Measurements from ENCODE around the gene POP7.

POP7 gene

DNA sequence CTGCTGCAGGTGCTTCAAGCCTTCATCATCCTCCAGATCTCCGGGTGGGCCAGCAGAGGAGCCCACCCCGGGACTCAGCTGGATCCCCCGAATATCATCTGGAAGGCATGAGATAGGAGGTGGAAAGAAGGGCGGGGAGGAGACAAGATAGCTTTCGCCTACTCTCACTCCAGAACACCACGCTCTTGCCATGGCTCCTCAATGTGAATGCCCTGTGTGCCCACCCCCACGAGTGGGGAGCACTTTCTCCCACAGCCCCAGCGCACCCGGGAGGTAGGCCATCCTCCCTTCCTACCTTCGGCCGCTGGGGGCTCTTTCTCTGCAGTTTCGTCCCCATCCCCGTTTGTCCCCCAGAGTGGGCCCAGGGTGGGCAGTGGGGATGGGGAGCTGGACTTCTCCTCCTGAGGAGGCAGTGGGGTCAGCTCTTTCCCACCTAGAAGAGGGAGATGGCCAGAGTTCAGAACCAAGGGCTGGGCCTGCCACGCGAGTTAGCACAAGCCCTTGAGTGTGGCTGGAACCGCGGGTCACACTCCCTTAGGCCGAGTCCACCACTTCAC, 20.8 kb upstream of the POP7 start:
- no peak for DNase-seq (ENCODE audit: low spot score)
- Histone ChIP-seq H3K27ac (no peak overlapping the region), H3K4me3 (no peak overlapping the region)
- TF ChIP-seq, protein P1, sequence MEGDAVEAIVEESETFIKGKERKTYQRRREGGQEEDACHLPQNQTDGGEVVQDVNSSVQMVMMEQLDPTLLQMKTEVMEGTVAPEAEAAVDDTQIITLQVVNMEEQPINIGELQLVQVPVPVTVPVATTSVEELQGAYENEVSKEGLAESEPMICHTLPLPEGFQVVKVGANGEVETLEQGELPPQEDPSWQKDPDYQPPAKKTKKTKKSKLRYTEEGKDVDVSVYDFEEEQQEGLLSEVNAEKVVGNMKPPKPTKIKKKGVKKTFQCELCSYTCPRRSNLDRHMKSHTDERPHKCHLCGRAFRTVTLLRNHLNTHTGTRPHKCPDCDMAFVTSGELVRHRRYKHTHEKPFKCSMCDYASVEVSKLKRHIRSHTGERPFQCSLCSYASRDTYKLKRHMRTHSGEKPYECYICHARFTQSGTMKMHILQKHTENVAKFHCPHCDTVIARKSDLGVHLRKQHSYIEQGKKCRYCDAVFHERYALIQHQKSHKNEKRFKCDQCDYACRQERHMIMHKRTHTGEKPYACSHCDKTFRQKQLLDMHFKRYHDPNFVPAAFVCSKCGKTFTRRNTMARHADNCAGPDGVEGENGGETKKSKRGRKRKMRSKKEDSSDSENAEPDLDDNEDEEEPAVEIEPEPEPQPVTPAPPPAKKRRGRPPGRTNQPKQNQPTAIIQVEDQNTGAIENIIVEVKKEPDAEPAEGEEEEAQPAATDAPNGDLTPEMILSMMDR (IDR thresholded peaks at IDR 0.05): no peak

DNA sequence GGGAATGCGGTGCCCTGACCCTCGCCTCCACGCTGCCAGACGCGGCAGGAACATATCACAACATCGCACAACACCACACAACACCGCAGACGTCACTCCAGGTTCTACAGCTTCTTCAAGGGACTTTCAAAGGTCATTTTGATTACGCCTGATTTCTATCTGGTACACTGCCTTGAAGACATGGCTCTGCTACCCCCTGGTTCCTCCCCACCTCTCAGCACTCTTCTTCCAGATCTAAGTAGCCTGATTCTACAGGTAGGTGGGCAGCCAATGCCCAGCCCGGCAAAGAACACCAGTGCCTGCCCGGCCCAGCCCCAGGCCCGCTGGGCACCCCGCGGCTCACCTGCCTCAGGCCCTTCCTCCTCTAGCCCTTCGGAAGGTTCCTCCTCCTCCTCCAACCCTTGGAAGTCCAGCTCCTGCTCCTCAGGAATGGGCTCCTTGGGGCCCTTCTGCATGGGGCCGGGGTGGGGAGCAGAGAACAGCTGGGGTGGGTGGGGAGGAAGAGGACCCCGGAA, 20.2 kb upstream of the POP7 start:
- H3K4me3 ChIP-seq: no peak overlapping the region
- DNase-seq (ENCODE audit: low spot score): no peak
- TF ChIP-seq, protein P1 (IDR thresholded peaks at IDR 0.05): no peak
- H3K27ac ChIP-seq: no peak overlapping the region

DNA sequence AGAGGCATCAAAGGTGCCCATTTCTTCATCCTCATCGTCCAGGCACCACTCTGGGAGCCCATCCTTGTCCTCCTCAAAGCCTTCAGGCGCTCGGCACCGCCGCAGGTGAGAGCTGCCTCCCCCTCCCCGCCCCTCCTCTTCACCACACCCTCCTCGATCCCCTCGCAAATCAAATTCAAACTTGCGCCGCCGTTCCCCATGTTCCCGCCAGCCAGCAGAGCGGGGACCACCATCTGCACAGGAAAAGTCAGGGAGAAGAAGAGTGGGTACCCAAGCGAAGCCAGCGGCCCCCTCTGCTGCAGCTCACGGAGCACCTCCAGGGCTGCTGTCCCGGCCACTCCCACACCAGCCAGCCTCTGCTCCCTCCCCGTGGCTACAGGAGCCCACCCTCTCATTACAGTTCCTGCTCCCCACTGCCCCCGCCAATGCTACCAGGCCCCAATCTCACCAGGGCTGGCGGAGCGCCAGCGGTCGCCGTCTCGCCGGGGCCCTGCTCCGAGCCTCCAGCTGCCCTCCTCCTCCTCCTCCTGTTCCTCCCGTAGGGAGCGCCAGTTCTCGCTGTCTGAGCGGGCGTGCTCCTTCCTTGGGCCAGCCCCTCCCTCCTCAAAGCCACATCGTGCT, 19.6 kb upstream of the POP7 start:
- H3K4me3 ChIP-seq: no peak overlapping the region
- no peak for DNase-seq (ENCODE audit: low spot score)
- no peak overlapping the region for H3K27ac ChIP-seq
- TF ChIP-seq, protein P1 (IDR thresholded peaks at IDR 0.05): no peak

DNA sequence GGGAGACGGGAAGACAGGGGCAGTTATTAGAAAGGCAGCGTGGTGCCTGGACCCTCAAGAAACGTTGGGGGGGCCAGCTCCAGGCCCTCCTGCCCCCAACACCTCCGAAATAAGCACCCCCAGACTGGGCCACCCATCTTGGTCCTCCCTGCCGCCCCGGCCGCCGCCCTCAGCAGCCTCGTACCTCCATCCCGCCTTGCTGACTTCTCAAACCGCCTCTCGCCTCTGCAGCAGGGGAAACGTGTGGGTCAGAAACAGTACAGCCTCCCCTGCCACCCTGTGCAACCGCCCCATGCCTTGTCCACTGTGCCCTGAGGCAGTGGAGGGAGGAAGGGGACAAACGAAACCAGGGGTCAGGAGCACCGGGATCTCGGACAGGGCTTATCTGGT, 19.1 kb upstream of the POP7 start:
- DNase-seq (ENCODE audit: low spot score): no peak
- no peak overlapping the region for H3K27ac ChIP-seq
- TF ChIP-seq, protein P1 (IDR thresholded peaks at IDR 0.05): no peak

DNA sequence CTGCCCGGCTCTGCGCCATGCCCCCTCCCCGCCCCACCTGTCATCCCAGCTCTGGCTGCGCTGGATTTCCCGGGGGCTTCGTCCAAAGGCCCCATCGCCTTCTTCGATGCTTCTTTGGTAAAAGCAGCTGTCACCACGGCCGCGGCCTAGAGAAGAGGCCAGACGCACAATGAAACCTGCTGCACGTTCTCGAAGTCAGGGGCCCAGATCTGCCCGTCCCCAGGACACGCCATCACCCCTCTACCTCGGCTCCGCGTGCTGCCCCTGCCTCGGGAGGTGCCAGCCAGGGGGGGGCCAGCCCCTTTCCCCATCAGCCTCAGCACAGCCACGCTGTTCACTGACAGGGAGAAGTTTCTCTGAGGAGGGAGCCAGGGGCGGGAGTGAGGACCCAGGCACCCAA, 18.7 kb upstream of the POP7 start:
- no peak overlapping the region for H3K4me3 ChIP-seq
- TF ChIP-seq, protein P1 (IDR thresholded peaks at IDR 0.05): no peak
- DNase-seq (ENCODE audit: low spot score): no peak
- H3K27ac ChIP-seq: peak overlapping the region in 1 of 2 donors; percentile 16

More for the DNA sequence above, 19.1 kb upstream of the POP7 start:
- H3K4me3 ChIP-seq: no peak overlapping the region

DNA sequence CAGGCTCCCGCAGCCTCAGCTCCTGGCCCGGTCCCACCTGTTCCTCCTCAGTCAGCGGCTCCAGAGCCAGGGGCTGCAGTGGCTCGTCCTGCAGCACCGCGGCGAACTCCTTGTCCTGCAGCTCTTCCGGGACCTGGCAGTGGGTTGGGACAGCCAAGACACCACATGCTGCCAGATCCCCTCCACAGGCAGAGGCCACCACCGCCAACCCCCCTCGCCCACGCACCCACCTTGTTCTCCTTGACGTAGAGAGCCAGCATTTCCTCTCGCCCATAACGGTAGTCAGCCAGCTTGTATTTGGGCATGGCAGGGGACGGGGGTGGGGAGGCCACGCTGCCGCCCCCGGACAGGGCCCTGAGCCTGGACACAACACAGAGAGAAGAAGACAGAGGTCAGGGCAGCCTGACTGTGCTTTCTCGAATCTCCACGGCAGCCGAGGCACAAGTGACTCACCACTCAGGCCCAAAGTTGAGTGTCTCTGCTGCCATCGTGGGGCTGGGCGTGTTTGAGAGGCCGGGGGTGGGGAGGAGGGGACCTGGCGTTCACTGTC, 18.1 kb upstream of the POP7 start:
- no peak for DNase-seq (ENCODE audit: low spot score)
- H3K27ac ChIP-seq: peak overlapping the region in 1 of 2 donors; percentile 19
- no peak overlapping the region for H3K4me3 ChIP-seq
- TF ChIP-seq, protein P1 (IDR thresholded peaks at IDR 0.05): no peak

All from coronary artery (tissue), 2 donors.